Inflammatory macrophage (primary cell): ENCODE data around the gene DMAC2.
"Not testable (repeated sequence)": the region's sequence is repeated elsewhere in the genome, so short reads cannot be mapped to it uniquely, and the experiment has no call there.

Source experiments
- DNase-seq, 2 donors: peaks; one replicate each; pipeline ENCODE4 v3.0.0-alpha.2; 2020 to 2022
- total RNA-seq, 18 experiments: gene quantifications; one replicate each; lab custom pipeline; 2026; ENCODE audit warnings: mixed read lengths in 6 of 18, inconsistent platforms in 2 of 18; lab: John Stamatoyannopoulos, UW

DMAC2 gene
- 8.0 to 42.7 (median 27.7) reads per million in 18 experiments for total RNA-seq

GRCh38 chr19:41439441-41440222, at the start of gene DMAC2:
DMAC2 (minus strand) TSS chr19:41439912; CDS start chr19:41439899, 13 bp downstream.
- peak; percentile 98 to 99 for DNase-seq

DNA sequence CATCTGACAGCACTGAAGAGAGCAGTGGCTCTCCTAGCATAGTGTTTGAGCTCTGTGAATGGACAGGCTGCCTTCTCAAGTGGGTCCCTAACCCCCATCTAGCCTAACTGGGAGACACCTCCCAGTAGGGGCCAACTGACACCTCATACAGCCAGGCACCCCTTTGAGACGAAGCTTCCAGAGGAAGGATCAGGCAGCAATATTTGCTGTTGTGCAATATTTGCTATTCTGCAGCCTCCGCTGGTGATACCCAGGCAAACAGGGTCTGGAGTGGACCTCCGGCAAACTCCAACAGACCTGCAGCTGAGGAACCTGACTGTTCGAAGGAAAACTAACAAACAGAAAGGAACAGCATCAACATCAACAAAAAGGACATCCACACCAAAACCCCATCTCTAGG, 47.2 kb upstream of the DMAC2 start:
- DNase-seq, result not testable (repeated sequence)

GRCh38 chr19:41484822-41485221, 45.1 kb upstream of the DMAC2 start:
- no peak for DNase-seq

DNA sequence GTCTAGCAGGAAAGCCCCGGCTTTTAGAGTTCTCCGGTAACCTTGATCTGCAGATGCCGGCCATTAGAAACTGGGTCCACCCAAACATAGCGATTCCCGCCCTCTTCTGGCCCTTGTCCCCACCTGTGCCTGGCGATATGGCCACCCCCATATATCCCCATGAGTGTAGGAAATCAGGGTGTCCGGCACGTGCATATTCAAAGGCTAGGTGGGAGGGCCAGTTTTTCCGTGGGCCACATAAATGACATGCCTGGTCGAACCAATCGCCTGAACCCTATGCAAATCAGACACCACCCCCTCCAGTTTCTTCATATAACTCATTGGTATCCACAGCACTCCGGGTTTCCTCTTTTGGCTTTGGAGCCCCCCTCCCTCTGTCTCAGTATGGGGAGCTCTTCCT, 40.6 kb upstream of the DMAC2 start:
- no peak for DNase-seq

GRCh38 chr19:41479757-41480191, 40.1 kb upstream of the DMAC2 start:
- DNase-seq, result no peak

GRCh38 chr19:41478875-41479756, 39.4 kb upstream of the DMAC2 start:
- DNase-seq, result no peak

DNA sequence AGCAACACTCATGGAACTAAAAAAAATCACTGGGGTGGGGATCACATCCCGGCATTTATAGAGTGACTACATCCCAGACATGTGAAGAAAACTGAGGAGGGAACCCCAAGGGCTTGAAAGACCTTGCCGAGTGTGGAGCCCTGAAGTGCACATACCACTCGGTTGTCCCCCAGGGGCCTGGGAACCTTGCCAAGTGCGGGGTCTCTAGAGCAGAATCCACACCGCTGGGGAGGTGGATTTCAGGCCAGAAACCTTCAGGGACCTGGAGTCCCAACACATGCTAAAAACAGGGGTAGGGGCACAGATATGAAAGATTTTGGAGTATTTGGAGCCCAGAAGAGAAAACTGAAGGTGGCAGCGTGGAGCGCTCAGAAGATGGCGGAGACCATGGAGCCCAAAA, 38.5 kb upstream of the DMAC2 start:
- DNase-seq, result no peak

DNA sequence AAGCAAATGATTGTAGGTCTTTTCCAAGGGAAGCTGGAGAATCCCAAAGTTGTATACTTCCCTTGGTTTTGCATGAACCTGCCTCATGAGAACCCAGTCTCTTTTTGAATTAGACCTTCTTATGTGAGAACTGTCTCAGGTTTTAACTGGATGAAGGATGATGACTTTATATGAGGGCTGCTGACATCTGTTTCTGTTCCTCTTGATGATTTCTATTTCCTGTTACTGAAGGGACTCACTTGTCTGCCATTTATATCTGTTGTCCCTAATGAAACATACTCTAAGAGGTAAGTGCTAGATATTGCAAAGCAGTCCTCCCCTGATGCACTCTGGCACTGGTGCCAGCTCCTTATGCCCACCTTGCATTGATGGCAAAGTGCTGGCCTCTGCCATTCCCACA, 36.9 kb upstream of the DMAC2 start:
- no peak for DNase-seq

DNA sequence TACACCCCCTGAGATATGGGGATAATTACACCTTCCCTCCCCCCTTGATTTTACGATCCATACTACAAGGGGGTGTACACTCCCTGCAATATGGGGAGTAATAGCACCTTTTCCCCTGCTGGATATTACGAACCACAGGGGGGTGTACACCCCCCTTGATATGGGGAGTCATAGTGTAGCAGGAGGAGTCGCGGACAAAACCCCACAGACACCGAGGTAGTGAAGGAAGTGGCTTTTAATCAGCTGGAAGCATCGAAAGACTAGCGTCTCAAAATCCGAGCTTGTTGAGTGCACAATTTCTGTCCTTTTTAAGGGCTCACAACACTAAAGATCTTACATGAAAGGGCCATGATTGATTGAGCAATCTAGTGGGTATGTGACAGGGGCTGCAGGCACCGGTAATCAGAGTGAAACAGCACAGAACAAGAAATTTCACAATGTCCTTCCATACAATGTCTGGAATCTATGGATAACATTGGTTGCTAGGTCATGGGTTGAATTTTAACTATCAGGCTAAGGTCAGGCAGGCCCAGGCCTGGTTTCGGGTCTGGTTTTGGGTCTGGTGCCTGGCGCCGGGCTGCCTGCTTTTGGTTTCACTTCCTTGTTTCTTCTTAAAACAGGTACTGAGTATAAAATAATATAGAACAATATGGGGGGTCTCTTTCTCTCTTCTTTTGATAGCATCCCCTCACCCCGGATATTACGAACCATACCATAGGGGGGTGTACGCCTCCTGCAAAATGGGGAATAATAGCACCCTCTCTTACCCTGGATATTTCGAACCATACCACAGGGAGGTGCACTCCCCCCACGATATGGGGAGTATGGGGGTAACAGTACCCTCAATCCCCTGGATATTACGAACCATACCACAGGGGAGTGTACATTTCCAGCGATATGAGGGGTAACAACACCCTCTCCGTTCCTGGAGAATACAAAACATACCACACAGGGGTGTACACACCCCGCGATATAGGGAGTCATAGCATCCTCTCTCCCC, 23.8 kb upstream of the DMAC2 start:
- DNase-seq, result not testable (repeated sequence)

GRCh38 chr19:41462497-41462896, 22.8 kb upstream of the DMAC2 start:
- no peak for DNase-seq

DNA sequence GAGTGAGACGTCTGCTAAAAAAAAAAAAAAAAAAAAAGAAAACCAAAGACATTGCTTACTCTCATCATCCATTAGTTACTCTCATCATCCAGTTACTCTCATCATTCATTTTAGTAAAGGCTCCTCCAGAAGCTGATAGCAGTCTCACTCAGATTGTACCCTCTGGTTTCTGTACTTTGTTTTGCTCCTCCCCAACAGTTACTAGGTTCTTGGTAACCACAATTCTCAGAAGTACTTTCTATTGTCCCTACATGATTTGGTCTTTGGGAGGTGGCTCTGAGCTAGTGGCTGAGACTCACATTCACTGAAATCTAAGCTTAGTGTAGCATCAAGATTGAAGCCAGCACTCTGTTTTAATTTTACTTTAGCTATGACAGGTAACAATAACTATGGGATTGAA, 17.5 kb upstream of the DMAC2 start:
- no peak for DNase-seq

- DNase-seq, result no peak
These were observed 16.7 kb upstream of the DMAC2 start for GRCh38 chr19:41456342-41456918.

DNA sequence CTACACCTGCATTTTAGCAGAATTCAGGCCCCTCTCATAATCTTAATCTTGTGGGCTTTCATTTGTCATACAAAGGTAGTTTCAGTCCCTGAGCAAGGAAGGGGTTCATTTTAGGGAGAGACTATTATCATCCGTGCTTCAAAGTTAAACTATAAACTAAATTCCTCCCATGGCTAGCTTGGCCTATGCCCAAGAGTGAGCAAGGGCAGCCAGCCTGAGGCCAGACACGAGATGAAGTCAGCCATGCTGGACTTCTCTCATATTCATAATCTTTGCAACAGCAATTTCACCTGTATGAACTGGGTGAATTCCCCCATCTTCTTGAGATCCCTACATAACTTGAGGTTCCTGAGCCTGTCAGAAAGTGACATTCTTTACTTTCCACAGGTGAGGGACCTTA, 16.2 kb upstream of the DMAC2 start:
- no peak for DNase-seq

DNA sequence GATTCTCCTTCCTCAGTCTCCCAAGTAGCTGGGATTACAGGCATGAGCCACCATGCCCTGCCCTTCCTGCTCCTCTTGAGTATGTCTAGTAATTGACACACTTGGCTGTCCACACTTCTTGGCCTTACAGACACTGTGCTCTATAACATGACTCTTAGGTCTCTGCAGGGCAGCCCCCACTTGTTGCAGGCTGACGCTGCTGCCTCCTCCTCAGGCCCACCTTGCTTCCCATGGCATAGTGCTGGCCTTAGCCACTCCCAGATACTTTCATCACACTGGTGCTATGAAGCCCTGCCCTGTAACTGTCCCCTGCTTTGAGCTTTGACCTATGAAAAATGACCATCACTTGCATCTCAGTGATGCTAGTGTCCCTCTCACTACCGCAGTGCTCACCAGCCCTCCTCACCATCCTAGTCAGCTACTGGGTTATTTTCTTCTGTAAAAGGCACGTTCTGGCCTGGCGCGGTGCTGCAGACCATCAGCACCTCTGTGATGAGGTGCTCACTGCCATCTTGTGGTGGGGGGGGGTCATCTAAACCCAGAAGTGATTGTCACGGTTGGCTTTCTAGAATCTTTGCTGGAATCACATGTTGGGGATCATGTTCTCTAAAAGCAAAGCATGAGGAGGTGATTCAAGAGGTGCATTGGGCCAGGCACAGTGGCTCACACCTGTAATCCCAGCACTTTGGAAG, 13.0 kb upstream of the DMAC2 start:
- DNase-seq, result no peak

GRCh38 chr19:41449865-41450178, 10.1 kb upstream of the DMAC2 start:
- DNase-seq, result no peak

GRCh38 chr19:41449079-41449864, 9.6 kb upstream of the DMAC2 start:
- peak; percentile 62 to 67 for DNase-seq

GRCh38 chr19:41447732-41448332, 8.1 kb upstream of the DMAC2 start:
- DNase-seq, result no peak

DNA sequence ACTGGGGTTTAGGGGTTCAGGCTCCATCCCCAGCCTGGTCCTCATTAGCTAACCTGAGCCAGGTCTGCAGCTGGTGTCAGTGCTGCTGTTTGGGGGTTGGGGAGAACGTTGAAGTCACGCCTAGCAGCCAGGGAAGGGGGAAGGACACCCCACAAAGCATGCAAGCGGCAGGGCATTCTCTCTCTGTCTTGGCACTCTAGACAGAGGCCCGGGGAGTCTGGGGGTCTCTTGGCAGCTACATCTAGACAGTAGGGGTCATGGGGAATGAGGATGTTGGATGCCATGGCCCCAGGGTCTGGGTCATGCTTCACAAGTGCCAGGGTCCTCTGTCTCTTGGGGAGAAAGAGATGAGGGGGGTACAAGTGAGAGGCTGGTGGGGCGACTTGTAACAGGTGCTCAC, 5.9 kb upstream of the DMAC2 start:
- no peak for DNase-seq

- DNase-seq, result no peak
These were observed 4.2 kb upstream of the DMAC2 start for GRCh38 chr19:41443813-41444455.
